KMS-11 (cell line): ENCODE data around the gene C16orf86.

Experiments used
- H2AFZ ChIP-seq: fragments of 200-600 bp; sonication (generic); 2 replicates; pipeline ENCODE4 v1.6.1; 2016; ENCODE audit warnings: antibody characterized with exemption, mixed run types, low read depth
- H3K27ac ChIP-seq: fragments of 200-600 bp; sonication (generic); 2 replicates; pipeline ENCODE4 v1.6.1; 2016; ENCODE audit warnings: mild to moderate bottlenecking, mixed run types
- H3K27me3 ChIP-seq: fragments of 200-600 bp; sonication (generic); 2 replicates; pipeline ENCODE4 v1.6.1; 2017; ENCODE audit warnings: mild to moderate bottlenecking, low read depth, mixed run types, moderate library complexity; ENCODE audit not compliant: insufficient read depth
- H3K36me3 ChIP-seq: fragments of 200-600 bp; sonication (generic); 2 replicates; pipeline ENCODE4 v1.6.1; 2017; ENCODE audit warnings: mild to moderate bottlenecking, mixed run types; ENCODE audit not compliant: insufficient read depth
- H3K4me1 ChIP-seq: fragments of 200-600 bp; sonication (generic); 2 replicates; pipeline ENCODE4 v1.6.1; 2016; ENCODE audit warnings: mild to moderate bottlenecking, low read depth, mixed run types; ENCODE audit not compliant: poor library complexity, severe bottlenecking
- H3K4me2 ChIP-seq: fragments of 200-600 bp; sonication (generic); 2 replicates; pipeline ENCODE4 v1.7.0; 2016; ENCODE audit warnings: mild to moderate bottlenecking, mixed run types
- H3K4me3 ChIP-seq: fragments of 200-600 bp; sonication (generic); IDR thresholded peaks from 2 replicates; pipeline ENCODE4 v1.6.1; 2017; ENCODE audit warnings: low read depth, low read length, mixed read lengths; ENCODE audit not compliant: insufficient read depth
- H3K79me2 ChIP-seq: fragments of 200-600 bp; sonication (generic); 2 replicates; pipeline ENCODE4 v1.6.1; 2016; ENCODE audit warnings: low read depth, mixed run types; ENCODE audit not compliant: insufficient read depth
- H3K9ac ChIP-seq: fragments of 200-600 bp; sonication (generic); 2 replicates; pipeline ENCODE4 v1.6.1; 2016; ENCODE audit warnings: mild to moderate bottlenecking, mixed run types
- H4K20me1 ChIP-seq: fragments of 200-600 bp; sonication (generic); 2 replicates; pipeline ENCODE4 v1.6.1; 2016; ENCODE audit warnings: mild to moderate bottlenecking, mixed run types; ENCODE audit not compliant: insufficient read depth
- CTCF ChIP-seq: fragments of 200-600 bp; sonication (generic); conservative IDR thresholded peaks from 2 replicates; pipeline ENCODE4 v1.6.1; 2017; ENCODE audit warnings: low read depth, mild to moderate bottlenecking, antibody characterized with exemption, low read length, moderate library complexity, mixed read lengths

Gene C16orf86

GRCh38 chr16:67655363-67655762, 11.3 kb upstream of the C16orf86 start:
- no peak for TF ChIP-seq CTCF
- no peaks in the 10 kb centered on the region for H3K36me3 ChIP-seq
- H3K27me3 ChIP-seq, result no peaks in the 10 kb centered on the region
- H3K9ac ChIP-seq, result no peak overlapping the region
- no peaks in the 10 kb centered on the region for H4K20me1 ChIP-seq
- H3K4me3 ChIP-seq, result no peak overlapping the region
- no peak overlapping the region for H3K27ac ChIP-seq
- H3K79me2 ChIP-seq, result no peaks in the 10 kb centered on the region
- peaks cover 3% of the 10 kb centered on the region for H3K4me1 ChIP-seq
- no peak overlapping the region for H3K4me2 ChIP-seq
- no peak overlapping the region for H2AFZ ChIP-seq

GRCh38 chr16:67656344-67657016, 10.1 kb upstream of the C16orf86 start:
- Histone ChIP-seq H2AFZ (no peak overlapping the region), H3K4me1 (peaks cover 7% of the 10 kb centered on the region), H3K4me2 (no peak overlapping the region), H3K4me3 (no peak overlapping the region), H3K9ac (no peak overlapping the region), H4K20me1 (no peaks in the 10 kb centered on the region), H3K27me3 (no peaks in the 10 kb centered on the region), H3K36me3 (no peaks in the 10 kb centered on the region), H3K27ac (no peak overlapping the region), H3K79me2 (no peaks in the 10 kb centered on the region)
- TF ChIP-seq CTCF, result no peak

GRCh38 chr16:67657017-67657608, 9.5 kb upstream of the C16orf86 start:
- no peak overlapping the region for H2AFZ ChIP-seq
- no peaks in the 10 kb centered on the region for H3K36me3 ChIP-seq
- H3K4me3 ChIP-seq, result no peak overlapping the region
- no peak overlapping the region for H3K4me2 ChIP-seq
- H3K4me1 ChIP-seq, result peaks cover 7% of the 10 kb centered on the region
- H3K9ac ChIP-seq, result no peak overlapping the region
- H3K27ac ChIP-seq, result no peak overlapping the region
- no peaks in the 10 kb centered on the region for H4K20me1 ChIP-seq
- no peaks in the 10 kb centered on the region for H3K27me3 ChIP-seq
- no peaks in the 10 kb centered on the region for H3K79me2 ChIP-seq
- TF ChIP-seq CTCF, result no peak

GRCh38 chr16:67657751-67658518, 8.7 kb upstream of the C16orf86 start:
- no peaks in the 10 kb centered on the region for H3K27me3 ChIP-seq
- no peak for TF ChIP-seq CTCF
- H3K79me2 ChIP-seq, result no peaks in the 10 kb centered on the region
- H3K9ac ChIP-seq, result no peak overlapping the region
- no peak overlapping the region for H3K27ac ChIP-seq
- no peak overlapping the region for H3K4me2 ChIP-seq
- no peaks in the 10 kb centered on the region for H3K36me3 ChIP-seq
- no peaks in the 10 kb centered on the region for H4K20me1 ChIP-seq
- H2AFZ ChIP-seq, result no peak overlapping the region
- H3K4me3 ChIP-seq, result no peak overlapping the region
- peaks cover 7% of the 10 kb centered on the region for H3K4me1 ChIP-seq
